Ectodermal cell (in vitro differentiated cells): ENCODE measurements around the gene PRSS57.
"Not testable (repeated sequence)": the region's sequence is repeated elsewhere in the genome, so short reads cannot be mapped to it uniquely, and the experiment has no call there.

ENCODE experiments used
- H3K27ac ChIP-seq: 2 replicates; pipeline ENCODE4 v1.7.0; 2013; ENCODE audit warnings: mild to moderate bottlenecking, low read depth, low read length; ENCODE audit not compliant: insufficient read depth, poor library complexity, severe bottlenecking
- H3K27me3 ChIP-seq: 2 replicates; pipeline ENCODE4 v1.7.0; 2013; ENCODE audit warnings: mild to moderate bottlenecking, low read length; ENCODE audit not compliant: insufficient read depth, control insufficient read depth, poor library complexity, severe bottlenecking
- H3K36me3 ChIP-seq: one replicate; pipeline ENCODE4 v1.7.0; 2013; ENCODE audit warnings: low read length; ENCODE audit not compliant: control insufficient read depth, insufficient read depth
- H3K4me1 ChIP-seq: one replicate; pipeline ENCODE4 v1.7.0; 2013; ENCODE audit warnings: low read length; ENCODE audit not compliant: control insufficient read depth, insufficient read depth
- H3K4me3 ChIP-seq: 2 replicates; pipeline ENCODE4 v1.7.0; 2013; ENCODE audit warnings: low read depth, low read length, control low read depth; ENCODE audit not compliant: insufficient read depth
- H3K9me3 ChIP-seq: 2 replicates; pipeline ENCODE4 v1.7.0; 2013; ENCODE audit warnings: mild to moderate bottlenecking, low read length, moderate library complexity; ENCODE audit not compliant: control insufficient read depth
- WGBS, 2 experiments: methylation state at CpG; one replicate each; pipeline ENCODE4 v1.1.7; 2013; ENCODE audit warnings: missing lambda C conversion rate in 2 of 2; 5-methylcytosine and 5-hydroxymethylcytosine counted together

PRSS57 gene

GRCh38 chr19:670609-671075, 24.6 kb downstream of the PRSS57 start:
- Histone ChIP-seq H3K9me3 (no peaks in the 10 kb centered on the region), H3K4me3 (no peak overlapping the region), H3K4me1 (no peaks in the 10 kb centered on the region), H3K27ac (no peak overlapping the region), H3K36me3 (no peaks in the 10 kb centered on the region), H3K27me3 (peaks cover 15% of the 10 kb centered on the region)
- 70 to 71% methylated on average over 9 of the region's 9 CpGs for WGBS, 2 experiments

GRCh38 chr19:668675-669434, 26.4 kb downstream of the PRSS57 start:
- WGBS, 2 experiments, result 81 to 85% methylated on average over 11 to 12 of the region's 12 CpGs
- not testable (repeated sequence) for H3K36me3 ChIP-seq, H3K27ac ChIP-seq, H3K4me3 ChIP-seq, H3K4me1 ChIP-seq, H3K9me3 ChIP-seq, H3K27me3 ChIP-seq

DNA sequence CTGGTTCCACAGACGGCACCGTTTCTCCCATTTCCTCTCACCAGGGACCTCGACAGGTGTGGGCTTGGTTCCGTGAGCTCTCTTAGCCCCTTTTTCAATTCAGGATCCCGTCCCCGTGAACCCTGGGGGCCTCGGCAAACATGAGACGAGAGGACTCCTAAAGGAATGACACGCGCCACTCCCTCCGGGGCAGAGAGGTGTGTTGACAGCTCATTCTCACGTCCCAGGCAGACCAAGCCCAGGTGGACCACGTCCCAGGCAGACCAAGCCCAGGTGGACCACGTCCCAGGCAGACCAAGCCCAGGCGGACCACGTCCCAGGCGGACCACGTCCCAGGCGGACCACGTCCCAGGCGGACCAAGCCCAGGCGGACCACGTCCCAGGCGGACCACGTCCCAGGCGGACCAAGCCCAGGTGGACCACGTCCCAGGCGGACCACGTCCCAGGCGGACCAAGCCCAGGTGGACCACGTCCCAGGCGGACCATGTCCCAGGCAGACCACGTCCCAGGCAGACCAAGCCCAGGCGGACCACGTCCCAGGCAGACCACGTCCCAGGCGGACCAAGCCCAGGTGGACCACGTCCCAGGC, 28.2 kb downstream of the PRSS57 start:
- WGBS, 2 experiments, result 88 to 89% methylated on average over 38 of the region's 38 CpGs
- not testable (repeated sequence) for H3K4me3 ChIP-seq, H3K9me3 ChIP-seq, H3K27ac ChIP-seq, H3K27me3 ChIP-seq, H3K36me3 ChIP-seq, H3K4me1 ChIP-seq

DNA sequence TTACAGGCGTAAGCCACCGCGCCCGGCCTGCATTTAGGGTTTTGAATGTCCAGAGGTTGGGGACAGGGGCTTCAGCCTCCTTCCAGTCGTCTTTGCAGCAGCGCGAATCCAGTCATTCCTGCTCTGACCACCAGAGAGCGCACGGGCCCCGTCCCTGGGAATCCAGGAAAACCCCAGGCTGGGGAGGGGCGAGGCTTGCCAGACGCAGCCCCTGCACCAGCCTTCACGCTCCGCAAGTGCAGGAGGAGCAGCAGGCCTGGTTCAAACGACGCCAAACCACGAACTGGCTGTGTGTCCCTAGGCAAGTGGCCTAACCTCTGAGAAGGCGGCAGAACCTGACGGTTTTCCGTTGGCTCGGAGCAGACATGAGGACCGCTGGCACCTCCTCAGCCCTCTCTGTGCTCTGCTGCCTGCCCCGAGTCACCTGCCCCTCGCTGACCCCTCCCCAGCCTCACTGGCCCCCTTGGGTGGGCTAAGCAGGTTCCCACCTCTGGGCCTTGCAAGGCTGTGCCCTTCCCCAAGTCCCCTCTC, 30.3 kb downstream of the PRSS57 start:
- Histone ChIP-seq H3K4me3 (no peak overlapping the region), H3K27me3 (no peaks in the 10 kb centered on the region), H3K27ac (no peak overlapping the region), H3K36me3 (no peaks in the 10 kb centered on the region), H3K4me1 (peaks cover 16% of the 10 kb centered on the region), H3K9me3 (no peaks in the 10 kb centered on the region)
- 18% methylated on average over 24 of the region's 24 CpGs for WGBS, 2 experiments

- Histone ChIP-seq H3K4me1 (peaks cover 19% of the 10 kb centered on the region), H3K4me3 (peak overlapping the region; percentile 39), H3K27me3 (no peaks in the 10 kb centered on the region), H3K27ac (no peak overlapping the region), H3K36me3 (no peaks in the 10 kb centered on the region), H3K9me3 (no peaks in the 10 kb centered on the region)
- WGBS, 2 experiments, result 87 to 91% methylated on average over 18 of the region's 18 CpGs
These were observed 31.6 kb downstream of the PRSS57 start for GRCh38 chr19:663682-664117.

DNA sequence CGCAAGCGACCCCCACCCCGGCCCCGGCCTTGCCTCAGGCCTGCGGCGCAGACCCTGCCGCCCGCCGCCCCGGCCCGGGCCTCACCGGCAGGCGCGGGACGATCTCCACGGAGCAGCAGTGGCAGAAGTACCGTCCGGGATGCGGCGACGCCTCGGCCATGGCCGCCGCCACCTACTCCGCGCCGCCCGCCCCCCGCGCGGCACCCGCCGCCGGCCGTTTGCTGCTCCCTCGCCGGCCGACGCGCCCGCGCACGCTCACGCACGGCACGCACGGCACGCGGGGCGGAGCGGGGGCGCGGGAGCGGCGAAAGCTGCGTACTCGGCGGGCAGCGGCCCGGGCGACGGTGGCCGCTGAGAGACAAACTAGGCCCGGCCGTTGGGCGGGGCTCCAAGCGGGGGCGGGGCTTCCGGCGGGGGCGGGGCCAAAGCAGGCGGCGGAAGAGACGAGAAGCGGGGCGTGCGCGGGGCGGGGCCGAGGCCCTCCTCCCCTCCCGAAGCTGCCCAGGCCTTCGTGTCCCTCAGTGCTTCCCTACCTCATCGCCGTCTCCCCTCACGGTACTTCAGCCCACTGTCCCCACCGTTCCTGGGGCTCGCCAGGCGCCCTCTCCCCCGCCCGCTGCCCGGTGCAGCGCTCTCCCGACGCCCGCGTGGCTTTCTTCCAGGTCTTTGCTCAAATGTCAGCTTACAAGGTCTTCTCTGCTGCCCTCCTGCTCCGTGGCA, 32.1 kb downstream of the PRSS57 start, which contains the start of gene RNF126:
Gene RNF126 (minus strand): TSS at position 253 of the 720 bp plus-strand sequence. CDS start 93 bp downstream, at position 160.
- no peaks in the 10 kb centered on the region for H3K9me3 ChIP-seq
- peak within 1 kb of the TSS; percentile 81 for H3K4me3 ChIP-seq
- no peak within 1 kb of the TSS for H3K27ac ChIP-seq
- no peaks in the 10 kb centered on the region for H3K36me3 ChIP-seq
- H3K27me3 ChIP-seq, result no peaks in the 10 kb centered on the region
- 6 to 7% methylated on average over 97 of the region's 97 CpGs for WGBS, 2 experiments
- peaks cover 19% of the 10 kb centered on the region for H3K4me1 ChIP-seq

DNA sequence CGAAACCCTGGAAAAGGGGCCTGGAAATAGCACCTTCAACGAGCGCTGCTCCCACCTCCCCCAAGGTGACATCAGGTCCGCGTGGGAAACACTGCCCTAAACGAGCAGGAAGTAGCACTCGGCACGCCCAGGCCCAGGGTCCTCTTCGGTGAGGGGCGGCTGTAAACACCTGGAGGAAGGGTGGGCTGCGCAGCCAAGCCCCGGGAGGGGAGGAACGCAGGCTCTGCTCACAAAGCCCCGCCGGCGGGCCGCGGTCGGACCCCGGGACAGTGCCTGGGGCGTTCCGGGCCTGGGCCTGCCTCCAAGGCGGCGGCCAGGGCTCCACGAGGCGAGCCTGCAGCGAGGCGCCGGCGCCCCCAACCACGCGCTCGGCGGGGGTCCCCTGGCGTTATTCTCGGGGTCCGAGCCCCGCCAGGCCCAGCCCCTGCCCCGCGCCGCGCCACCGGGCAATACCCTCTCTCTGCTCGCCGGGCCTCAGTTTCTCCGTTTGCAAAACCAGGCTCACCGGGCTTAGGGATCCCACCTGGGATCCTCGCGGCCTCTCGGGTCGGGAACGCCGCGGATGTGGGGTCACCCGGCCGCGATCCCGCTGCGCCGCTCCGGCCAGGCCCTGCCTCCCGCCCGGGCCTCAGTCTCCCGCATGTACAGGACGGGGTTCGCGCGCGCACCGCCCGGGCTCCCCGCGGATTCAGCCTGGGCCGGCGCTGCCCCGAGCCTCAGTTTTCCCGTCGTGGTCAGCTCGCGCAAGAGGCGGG, 32.9 kb downstream of the PRSS57 start:
- 1% methylated on average over 81 of the region's 81 CpGs for WGBS, 2 experiments
- H3K27ac ChIP-seq, result no peak overlapping the region
- H3K9me3 ChIP-seq, result no peaks in the 10 kb centered on the region
- peaks cover 19% of the 10 kb centered on the region for H3K4me1 ChIP-seq
- H3K27me3 ChIP-seq, result no peaks in the 10 kb centered on the region
- no peaks in the 10 kb centered on the region for H3K36me3 ChIP-seq
- peak overlapping the region; percentile 81 for H3K4me3 ChIP-seq

- Histone ChIP-seq H3K4me1 (peaks cover 19% of the 10 kb centered on the region), H3K27me3 (no peaks in the 10 kb centered on the region), H3K9me3 (no peaks in the 10 kb centered on the region), H3K36me3 (no peaks in the 10 kb centered on the region), H3K4me3 (peak overlapping the region; percentile 81), H3K27ac (no peak overlapping the region)
- 50 to 55% methylated on average over 31 of the region's 31 CpGs for WGBS, 2 experiments
These were observed 33.6 kb downstream of the PRSS57 start for GRCh38 chr19:661427-662196.

- WGBS, 2 experiments, result 90 to 91% methylated on average over 20 of the region's 20 CpGs
- Histone ChIP-seq H3K9me3 (no peaks in the 10 kb centered on the region), H3K4me3 (peak overlapping the region; percentile 81), H3K27ac (no peak overlapping the region), H3K36me3 (no peaks in the 10 kb centered on the region), H3K27me3 (no peaks in the 10 kb centered on the region), H3K4me1 (peaks cover 19% of the 10 kb centered on the region)
These were observed 34.3 kb downstream of the PRSS57 start for GRCh38 chr19:660793-661426.
